GM18873 (cell line): ENCODE data around the gene CYP8B1.
"Not testable (repeated sequence)": the region's sequence is repeated elsewhere in the genome, so short reads cannot be mapped to it uniquely, and the experiment has no call there.

Experiments used
- ATAC-seq: cut with Tn5 transposase; IDR thresholded peaks from one replicate; pipeline ENCODE4 v1.9.1; 2021; ENCODE audit warnings: mild to moderate bottlenecking, moderate library complexity, moderate number of reproducible peaks; ENCODE audit not compliant: unreplicated experiment, low FRiP score

The CYP8B1 gene

DNA sequence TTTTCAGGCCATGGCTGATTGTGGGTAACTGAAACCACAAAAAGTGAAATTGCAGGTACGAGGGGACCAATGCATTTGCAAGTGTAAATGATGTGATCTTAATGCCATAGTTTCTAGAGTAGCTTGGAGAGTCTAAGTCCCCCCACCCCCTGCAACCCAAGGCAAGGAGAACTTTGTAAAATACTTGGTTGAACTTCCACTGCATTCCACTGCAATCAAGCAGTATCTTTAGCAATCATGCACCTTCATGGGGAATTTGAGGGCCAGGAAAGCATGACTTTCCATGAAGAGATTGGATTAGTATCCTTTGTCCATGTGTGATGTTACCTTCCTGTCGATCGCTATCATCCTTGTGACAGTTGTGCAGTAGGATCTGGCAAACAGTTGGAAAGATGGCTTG, 11.4 kb upstream of the CYP8B1 start:
- ATAC-seq: no peak

- ATAC-seq: no peak
Measured at GRCh38 chr3:42886294-42886822, 10.7 kb upstream of the CYP8B1 start.

DNA sequence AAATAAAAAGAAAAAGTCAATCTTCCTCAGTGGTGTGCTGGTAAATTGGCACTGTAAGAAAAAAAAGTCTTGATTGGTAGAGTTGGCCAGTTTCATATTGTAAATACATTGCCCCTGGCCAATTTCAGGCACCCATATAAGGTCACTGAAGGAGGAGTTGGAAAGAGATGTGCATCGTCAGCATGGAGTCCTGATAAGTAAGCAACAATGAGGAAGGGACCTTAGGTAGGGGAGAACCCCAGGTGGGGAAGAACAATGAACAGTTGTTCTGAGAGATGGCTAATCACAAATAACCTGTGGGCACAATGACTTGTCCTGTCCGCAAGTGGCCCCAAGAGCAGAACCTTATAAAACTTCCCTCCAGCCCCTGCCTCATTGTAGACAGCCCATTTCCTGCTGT, 8.6 kb upstream of the CYP8B1 start:
- no peak for ATAC-seq

GRCh38 chr3:42883251-42883930, 7.7 kb upstream of the CYP8B1 start:
- ATAC-seq: not testable (repeated sequence)

GRCh38 chr3:42880601-42881451, 5.1 kb upstream of the CYP8B1 start:
- ATAC-seq: peak; percentile 90

GRCh38 chr3:42880183-42880582, 4.5 kb upstream of the CYP8B1 start:
- no peak for ATAC-seq

- ATAC-seq: no peak
Measured at GRCh38 chr3:42877881-42878280, 2.2 kb upstream of the CYP8B1 start.

DNA sequence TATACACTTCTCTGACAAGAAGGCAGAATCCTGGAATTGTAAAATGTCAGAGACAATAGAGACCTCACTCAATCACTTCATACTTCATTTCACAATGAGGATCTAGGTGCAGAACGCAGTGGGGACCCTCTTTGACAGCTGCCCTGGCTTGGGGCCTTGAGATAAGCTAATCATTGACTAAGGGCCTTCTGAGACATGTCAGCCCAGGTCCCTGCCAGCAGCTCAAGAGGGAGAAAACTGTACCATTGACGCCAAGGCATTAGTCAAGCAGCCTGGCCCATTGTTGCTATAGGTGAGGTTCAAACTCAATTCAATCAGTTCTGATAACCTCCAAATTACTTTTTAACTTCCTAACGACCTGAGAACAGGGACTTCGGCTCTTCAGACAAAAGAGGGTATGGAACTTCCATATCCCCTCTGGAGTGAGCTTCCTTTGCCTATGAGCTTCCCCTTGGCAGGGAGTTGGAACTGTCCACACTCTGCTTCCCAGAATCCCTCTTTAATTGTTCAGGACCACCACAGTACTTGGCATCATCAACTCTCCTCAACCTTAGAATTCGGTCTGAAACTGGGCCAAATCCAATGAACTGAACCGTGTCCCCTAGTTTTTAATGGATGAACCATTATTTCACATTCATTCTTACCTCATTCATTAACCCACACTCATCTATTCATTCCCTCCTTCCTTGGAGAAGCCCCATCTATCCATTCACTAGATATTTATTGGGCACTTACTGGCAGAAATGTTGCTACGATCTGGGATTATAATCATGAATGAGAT, 1.5 kb upstream of the CYP8B1 start:
- no peak for ATAC-seq

GRCh38 chr3:42876401-42876800, 722 bp upstream of the CYP8B1 start:
- ATAC-seq: no peak

DNA sequence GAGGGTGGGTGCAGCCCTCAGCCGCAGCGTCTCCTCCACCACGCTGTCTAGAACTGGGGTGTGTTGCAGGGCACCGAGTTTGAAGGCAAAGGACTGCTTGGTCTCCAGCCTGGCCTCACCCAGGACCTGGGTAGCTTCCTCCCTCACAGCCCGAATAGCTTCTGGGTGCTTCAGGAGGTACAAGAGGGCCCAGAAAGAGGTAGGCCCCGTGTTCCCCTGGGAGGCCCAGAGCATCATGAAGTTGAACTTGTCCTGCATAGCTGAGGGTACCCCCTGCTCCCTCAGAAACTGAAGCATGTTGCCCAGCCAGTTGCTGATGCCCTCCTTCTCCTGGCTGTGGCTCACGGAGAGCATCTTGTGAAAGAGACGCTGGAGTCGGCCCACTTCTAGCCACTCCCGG, 930 bp downstream of the CYP8B1 start:
- ATAC-seq: no peak

DNA sequence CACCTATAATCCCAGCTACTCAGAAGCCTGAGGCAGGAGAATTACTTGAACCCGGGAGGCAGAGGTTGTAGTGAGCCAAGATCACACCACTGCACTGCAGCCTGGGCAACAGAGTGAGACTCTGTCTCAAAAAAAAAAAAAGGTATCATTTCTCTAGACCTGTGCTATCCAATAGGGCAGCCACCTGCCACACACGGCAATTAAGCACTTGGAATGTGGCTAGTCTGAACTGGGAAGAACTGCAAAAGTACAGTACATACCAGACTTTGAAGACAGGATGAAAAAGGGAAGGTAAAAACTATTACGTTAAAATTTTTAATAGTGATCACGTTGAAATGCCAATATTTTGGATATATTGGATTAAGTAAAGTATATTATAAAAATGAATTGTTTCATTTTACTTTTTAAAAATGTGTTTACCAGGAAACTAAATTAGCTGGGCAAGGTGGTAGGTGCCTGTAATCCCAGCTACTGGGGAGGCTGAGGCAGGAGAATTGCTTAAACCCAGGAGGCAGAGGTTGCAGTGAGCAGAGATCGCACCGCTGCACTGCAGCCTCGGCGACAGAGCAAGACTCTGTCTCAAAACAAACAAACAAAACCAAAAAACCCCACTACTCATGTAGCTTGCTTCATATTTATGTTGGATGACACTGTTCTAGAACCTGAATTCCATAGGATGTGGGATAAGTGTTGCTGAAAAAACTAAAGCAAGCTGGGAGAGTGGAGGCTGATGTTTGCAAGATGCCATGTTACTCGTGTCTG, 2.3 kb downstream of the CYP8B1 start:
- no peak for ATAC-seq

- ATAC-seq: no peak
Measured at GRCh38 chr3:42872718-42873117, 3.0 kb downstream of the CYP8B1 start.

DNA sequence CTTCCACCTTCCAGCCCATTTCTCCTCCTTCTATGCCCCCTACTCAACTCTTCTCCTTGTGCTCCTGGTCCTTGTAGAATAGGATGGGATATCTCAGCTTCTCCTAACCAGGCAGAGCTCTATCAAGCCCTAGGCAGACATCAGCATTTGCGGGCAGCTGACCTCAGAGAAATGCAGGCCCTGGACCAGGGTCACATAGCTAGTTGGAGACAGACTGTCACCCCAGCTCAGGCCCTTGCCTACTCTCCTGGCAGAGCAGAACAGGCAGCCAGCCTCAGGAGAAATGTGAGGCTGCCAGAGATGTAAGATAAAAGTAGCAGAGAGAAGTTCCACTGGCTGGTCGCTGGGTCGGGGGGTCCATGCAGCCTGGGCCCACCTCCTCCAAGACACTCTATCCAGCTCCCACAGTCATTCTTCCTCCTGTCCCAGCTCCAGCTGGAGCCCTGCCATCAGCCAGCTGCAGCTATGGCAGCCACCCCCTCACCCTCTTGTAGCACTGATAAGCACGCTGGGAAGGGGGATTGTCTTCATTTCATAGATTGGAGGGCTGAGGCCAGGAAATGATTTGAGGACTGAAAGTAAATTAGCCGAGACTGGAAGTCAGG, 4.0 kb downstream of the CYP8B1 start:
- ATAC-seq: no peak

DNA sequence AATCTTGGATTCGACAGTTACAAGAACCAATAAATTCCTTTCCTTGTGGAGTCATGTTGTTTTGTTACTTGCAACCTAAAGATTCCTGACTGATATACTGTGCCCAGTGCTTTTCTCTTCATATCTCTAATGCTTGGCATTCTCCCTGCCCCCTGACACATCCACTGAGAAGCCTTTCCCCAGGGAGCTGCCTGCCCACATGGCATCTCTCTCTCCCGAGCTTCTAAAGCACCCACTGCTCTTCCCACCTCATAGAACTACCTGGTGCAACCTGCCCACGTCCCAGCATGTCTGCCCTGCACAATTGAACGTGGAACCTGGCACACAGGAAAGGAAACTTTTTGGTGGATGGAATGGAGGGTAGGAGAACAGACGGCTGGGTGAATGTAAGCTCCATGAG, 6.8 kb downstream of the CYP8B1 start:
- ATAC-seq: no peak

DNA sequence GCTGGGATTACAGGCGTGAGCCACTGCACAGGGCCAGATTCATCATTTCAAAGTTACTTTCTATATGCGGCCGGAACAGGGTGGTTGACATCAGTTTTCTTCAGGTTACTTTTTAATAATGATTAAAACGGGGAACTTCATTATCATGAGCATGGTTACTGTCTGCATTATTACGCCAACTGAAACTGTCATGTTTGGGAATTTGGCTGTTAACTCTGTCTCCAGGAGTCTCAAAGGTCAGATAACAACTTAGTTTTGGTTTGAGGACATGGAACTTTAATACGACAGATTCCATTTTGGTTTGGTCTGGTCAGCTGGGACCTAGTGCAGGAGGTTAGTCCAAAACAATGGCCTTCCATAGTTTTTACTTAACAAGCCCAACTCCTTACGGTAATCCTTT, 8.5 kb downstream of the CYP8B1 start:
- ATAC-seq: no peak

DNA sequence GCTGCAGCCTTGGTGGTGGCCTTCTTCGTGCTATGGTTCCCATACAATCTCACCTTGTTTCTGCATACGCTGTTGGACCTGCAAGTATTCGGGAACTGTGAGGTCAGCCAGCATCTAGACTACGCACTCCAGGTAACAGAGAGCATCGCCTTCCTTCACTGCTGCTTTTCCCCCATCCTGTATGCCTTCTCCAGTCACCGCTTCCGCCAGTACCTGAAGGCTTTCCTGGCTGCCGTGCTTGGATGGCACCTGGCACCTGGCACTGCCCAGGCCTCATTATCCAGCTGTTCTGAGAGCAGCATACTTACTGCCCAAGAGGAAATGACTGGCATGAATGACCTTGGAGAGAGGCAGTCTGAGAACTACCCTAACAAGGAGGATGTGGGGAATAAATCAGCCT, 10.4 kb downstream of the CYP8B1 start:
- no peak for ATAC-seq

- ATAC-seq: no peak
Measured at GRCh38 chr3:42864321-42864950, 11.2 kb downstream of the CYP8B1 start.

GRCh38 chr3:42856544-42856943, 19.1 kb downstream of the CYP8B1 start:
- ATAC-seq: no peak
